Glomerular endothelial cell (primary cell): ENCODE results near the gene CPZ. TPM values are rescaled to one million over a fixed set of nuclear protein-coding genes. Genes with fewer than 3 reads are reported as not detected.
"Not testable (repeated sequence)": the region's sequence is repeated elsewhere in the genome, so short reads cannot be mapped to it uniquely, and the experiment has no call there.

Experiments
- DNase-seq: peaks from one replicate; pipeline ENCODE4 v3.0.0-alpha.2; 2011; ENCODE audit warnings: low read depth, low spot score; ENCODE audit errors: extremely low read depth
- total RNA-seq: library from RNA; depleted of rRNA; stranded (reverse); fragments of >200 nt; gene quantifications from 2 replicates; pipeline ENCODE4 v1.2.3, GENCODE V29; 2015

CPZ gene
- total RNA-seq, 1 donor from 2014 or later = 0.64 TPM

GRCh38 chr4:8648816-8649630, 56.5 kb downstream of the CPZ start:
- DNase-seq = no peak

- no peak for DNase-seq
These were observed 57.2 kb downstream of the CPZ start for GRCh38 chr4:8649631-8650361.

GRCh38 chr4:8651661-8652180, 59.2 kb downstream of the CPZ start:
- DNase-seq = no peak

- no peak for DNase-seq
These were observed 59.9 kb downstream of the CPZ start for GRCh38 chr4:8652181-8653078.

GRCh38 chr4:8653326-8654000, 60.9 kb downstream of the CPZ start:
- no peak for DNase-seq

- not testable (repeated sequence) for DNase-seq
These were observed 61.6 kb downstream of the CPZ start for GRCh38 chr4:8654139-8654538.

- DNase-seq = no peak
These were observed 63.0 kb downstream of the CPZ start for GRCh38 chr4:8655411-8656184.

GRCh38 chr4:8656185-8656517, 63.6 kb downstream of the CPZ start:
- DNase-seq = no peak

GRCh38 chr4:8656711-8657380, 64.3 kb downstream of the CPZ start:
- no peak for DNase-seq

- no peak for DNase-seq
These were observed 65.0 kb downstream of the CPZ start for GRCh38 chr4:8657381-8658088.

- no peak for DNase-seq
These were observed 70.2 kb downstream of the CPZ start for GRCh38 chr4:8662776-8663175.

- DNase-seq = no peak
These were observed 71.7 kb downstream of the CPZ start for GRCh38 chr4:8664031-8664805.

GRCh38 chr4:8664976-8665375, 72.4 kb downstream of the CPZ start:
- no peak for DNase-seq

GRCh38 chr4:8665406-8666360, 73.1 kb downstream of the CPZ start:
- no peak for DNase-seq

- DNase-seq = no peak
These were observed 74.0 kb downstream of the CPZ start for GRCh38 chr4:8666581-8666980.
